ENCODE results near the gene DIDO1. TPM values are rescaled to one million over a fixed set of nuclear protein-coding genes. Genes with fewer than 3 reads are reported as not detected.
"Not testable (repeated sequence)": the region's sequence is repeated elsewhere in the genome, so short reads cannot be mapped to it uniquely, and the experiment has no call there.

Gene DIDO1
- total and polyA plus RNA-seq, 5 experiments from 2014 or later, result 26.8 to 132 (median 45.8) TPM

GRCh38 chr20:62960446-62961309, 34.4 kb upstream of the DIDO1 start:
- H3K36me3 Mint-ChIP-seq, H3K27me3 Mint-ChIP-seq, H3K4me3 Mint-ChIP-seq, H3K9me3 Mint-ChIP-seq, H3K27ac Mint-ChIP-seq, DNase-seq, ATAC-seq: not testable (repeated sequence)
- POLR2A ChIA-PET, result interaction anchor here (0.7 to 1.6 kb wide), 2 partner anchors 12 to 145 kb away, joined by 3 to 7 read pairs; no protein-coding TSS in a partner anchor
- H3K4me1 Mint-ChIP-seq, result peaks cover 4 to 36% (median 17%) of the 10 kb centered on the region in 4 donors

GRCh38 chr20:62959998-62960436, 33.7 kb upstream of the DIDO1 start:
- no peaks in the 10 kb centered on the region for H3K9me3 Mint-ChIP-seq
- peaks cover 3 to 41% (median 19%) of the 10 kb centered on the region in 4 donors for H3K4me1 Mint-ChIP-seq
- H3K27ac Mint-ChIP-seq, result peak overlapping the region in 5 of 10 donors; percentile 16 to 65 (median 37)
- no peak for ATAC-seq
- H3K27me3 Mint-ChIP-seq, result no peaks in the 10 kb centered on the region
- POLR2A ChIA-PET, result interaction anchor here (0.7 to 1.6 kb wide), 5 partner anchors 10 to 144 kb away, joined by 3 to 15 read pairs (median 5); partner anchors contain the start of gene GID8
- peak overlapping the region in 7 of 10 donors; percentile 22 to 59 (median 27) for H3K4me3 Mint-ChIP-seq
- DNase-seq, result no peak
- H3K36me3 Mint-ChIP-seq, result peaks cover 0 to 8% (median 0%) of the 10 kb centered on the region in 3 donors

GRCh38 chr20:62959101-62959971, 33.0 kb upstream of the DIDO1 start:
- H3K9me3 Mint-ChIP-seq, result no peaks in the 10 kb centered on the region
- peak in 3 of 10 donors; percentile 26 to 61 (median 38) for DNase-seq
- peak overlapping the region; percentile 11 to 69 (median 47) for H3K4me3 Mint-ChIP-seq
- no peaks in the 10 kb centered on the region for H3K27me3 Mint-ChIP-seq
- peak overlapping the region in 8 of 10 donors; percentile 31 to 77 (median 71) for H3K27ac Mint-ChIP-seq
- peaks cover 3 to 47% (median 25%) of the 10 kb centered on the region in 4 donors for H3K4me1 Mint-ChIP-seq
- POLR2A ChIA-PET, result interaction anchor here (0.9 to 1.6 kb wide), 6 partner anchors 9 to 41 kb away, joined by 3 to 15 read pairs (median 5); partner anchors contain the start of gene GID8
- ATAC-seq, result peak; percentile 47 to 56
- peaks cover 0 to 8% (median 0%) of the 10 kb centered on the region in 3 donors for H3K36me3 Mint-ChIP-seq

- peak overlapping the region in 3 of 10 donors; percentile 39 to 77 (median 56) for H3K27ac Mint-ChIP-seq
- ATAC-seq (no peak), DNase-seq (peak in 1 of 10 donors; percentile 58)
- peaks cover 0 to 5% (median 0%) of the 10 kb centered on the region in 3 donors for H3K36me3 Mint-ChIP-seq
- no peaks in the 10 kb centered on the region for H3K9me3 Mint-ChIP-seq
- H3K27me3 Mint-ChIP-seq, result no peaks in the 10 kb centered on the region
- peaks cover 7 to 54% (median 33%) of the 10 kb centered on the region in 4 donors for H3K4me1 Mint-ChIP-seq
- POLR2A ChIA-PET, result interaction anchor here (0.7 to 1.6 kb wide), 7 partner anchors 9 to 40 kb away, joined by 3 to 15 read pairs (median 5); partner anchors contain the start of gene GID8
- H3K4me3 Mint-ChIP-seq, result peak overlapping the region in 2 of 10 donors; percentile 47 to 54
Measured at GRCh38 chr20:62958388-62959100, 32.2 kb upstream of the DIDO1 start.

- peaks cover 7 to 60% (median 39%) of the 10 kb centered on the region in 4 donors for H3K4me1 Mint-ChIP-seq
- DNase-seq, result peak in 1 of 10 donors; percentile 58
- H3K4me3 Mint-ChIP-seq, result peak overlapping the region in 1 of 10 donors; percentile 20
- POLR2A ChIA-PET, result interaction anchor here (0.7 kb wide), 1 partner anchor 18 kb away, joined by 4 read pairs; no protein-coding TSS in a partner anchor
- no peaks in the 10 kb centered on the region for H3K9me3 Mint-ChIP-seq
- H3K36me3 Mint-ChIP-seq, result peaks cover 0 to 5% (median 0%) of the 10 kb centered on the region in 3 donors
- ATAC-seq, result no peak
- no peaks in the 10 kb centered on the region for H3K27me3 Mint-ChIP-seq
- H3K27ac Mint-ChIP-seq, result peak overlapping the region in 1 of 10 donors; percentile 56
Measured at GRCh38 chr20:62957136-62958117, 31.1 kb upstream of the DIDO1 start.

- Mint-ChIP-seq H3K27ac (peak overlapping the region in 5 of 10 donors; percentile 10 to 72 (median 57)), H3K9me3 (no peaks in the 10 kb centered on the region), H3K36me3 (peaks cover 0 to 5% (median 0%) of the 10 kb centered on the region in 3 donors), H3K4me3 (peak overlapping the region in 2 of 10 donors; percentile 18 to 19), H3K27me3 (no peaks in the 10 kb centered on the region), H3K4me1 (peaks cover 9 to 64% (median 42%) of the 10 kb centered on the region in 4 donors)
- DNase-seq (peak in 1 of 10 donors; percentile 60), ATAC-seq (no peak)
- POLR2A ChIA-PET, result interaction anchor here (4.6 kb wide), 1 partner anchor 38 kb away, joined by 54 read pairs; no protein-coding TSS in a partner anchor
Measured at GRCh38 chr20:62956387-62957135, 30.3 kb upstream of the DIDO1 start.

- ATAC-seq, result no peak
- POLR2A ChIA-PET, result interaction anchor here (1.3 to 4.6 kb wide), 8 partner anchors 8 to 94 kb away, joined by 4 to 90 read pairs (median 14); partner anchors contain the start of genes DIDO1, GID8 and TCFL5
- DNase-seq, result peak in 1 of 10 donors; percentile 45
- H3K9me3 Mint-ChIP-seq, result no peaks in the 10 kb centered on the region
- H3K36me3 Mint-ChIP-seq, result peaks cover 0 to 5% (median 0%) of the 10 kb centered on the region in 3 donors
- H3K4me1 Mint-ChIP-seq, result peaks cover 11 to 70% (median 47%) of the 10 kb centered on the region in 4 donors
- no peaks in the 10 kb centered on the region for H3K27me3 Mint-ChIP-seq
- peak overlapping the region in 9 of 10 donors; percentile 20 to 96 (median 73) for H3K27ac Mint-ChIP-seq
- H3K4me3 Mint-ChIP-seq, result peak overlapping the region in 3 of 10 donors; percentile 19 to 90 (median 24)
Measured at GRCh38 chr20:62955519-62956386, 29.4 kb upstream of the DIDO1 start.

- no peaks in the 10 kb centered on the region for H3K27me3 Mint-ChIP-seq
- peak overlapping the region; percentile 88 to 97 (median 95) for H3K27ac Mint-ChIP-seq
- peak overlapping the region; percentile 76 to 92 (median 88) for H3K4me3 Mint-ChIP-seq
- POLR2A ChIA-PET, result interaction anchor here (1.1 to 4.6 kb wide), 17 partner anchors 9 to 673 kb away, joined by 3 to 90 read pairs (median 5); partner anchors contain the start of genes DIDO1, GID8, GMEB2 and MRGBP
- no peaks in the 10 kb centered on the region for H3K9me3 Mint-ChIP-seq
- peaks cover 0 to 14% (median 14%) of the 10 kb centered on the region in 3 donors for H3K36me3 Mint-ChIP-seq
- H3K4me1 Mint-ChIP-seq, result peaks cover 13 to 67% (median 38%) of the 10 kb centered on the region in 4 donors
- peak; percentile 89 to 90 for ATAC-seq
- peak; percentile 59 to 92 (median 80) for DNase-seq
Measured at GRCh38 chr20:62953839-62954703, 27.8 kb upstream of the DIDO1 start.

Data from naive thymus-derived CD8-positive, alpha-beta T cell (primary cell).